Measurements from ENCODE around the gene TIMM13.
"Not testable (repeated sequence)": the region's sequence is repeated elsewhere in the genome, so short reads cannot be mapped to it uniquely, and the experiment has no call there.

TIMM13 gene

GRCh38 chr19:2413159-2413558, 14.2 kb downstream of the TIMM13 start:
- DNase-seq, result no peak

DNA sequence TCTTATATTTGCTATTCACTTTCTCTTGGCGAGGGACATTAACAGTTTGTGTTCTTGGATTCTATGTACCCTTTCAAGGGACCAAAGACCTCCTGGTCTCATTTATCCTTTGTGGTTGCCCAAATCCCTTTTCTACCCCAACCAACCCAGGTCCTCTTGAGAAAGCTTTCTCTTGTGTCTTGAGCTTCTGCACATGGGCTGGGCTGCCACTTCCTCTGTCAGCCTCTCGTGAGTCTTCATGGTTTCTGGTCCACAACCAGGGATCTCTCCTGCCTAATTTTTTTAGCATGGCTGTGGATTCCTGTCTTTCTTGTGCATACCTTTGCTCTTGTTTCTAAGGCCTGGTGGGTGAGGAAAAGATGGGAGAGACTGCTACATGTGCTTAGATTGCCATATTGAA, 14.9 kb downstream of the TIMM13 start:
- DNase-seq, result no peak

DNA sequence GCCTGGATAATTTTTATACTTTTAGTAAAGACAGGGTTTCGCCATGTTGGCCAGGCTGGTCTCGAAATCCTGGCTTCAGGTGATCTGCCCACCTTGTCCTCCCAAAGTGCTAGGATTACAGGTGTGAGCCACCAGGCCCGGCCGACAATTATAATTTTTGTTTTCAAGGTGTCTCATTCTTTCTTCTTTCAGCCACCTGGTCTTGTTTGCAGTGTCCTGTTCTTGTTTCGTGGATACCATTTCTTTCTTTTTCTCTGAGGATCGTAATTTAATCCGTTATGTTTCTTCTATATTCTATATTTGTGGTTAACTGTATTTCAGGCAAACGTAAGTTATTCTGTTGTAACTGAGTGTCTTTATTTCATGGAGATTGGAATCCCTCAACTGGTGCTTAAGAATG, 15.7 kb downstream of the TIMM13 start:
- no peak for DNase-seq

GRCh38 chr19:2410023-2410422, 17.4 kb downstream of the TIMM13 start:
- no peak for DNase-seq

DNA sequence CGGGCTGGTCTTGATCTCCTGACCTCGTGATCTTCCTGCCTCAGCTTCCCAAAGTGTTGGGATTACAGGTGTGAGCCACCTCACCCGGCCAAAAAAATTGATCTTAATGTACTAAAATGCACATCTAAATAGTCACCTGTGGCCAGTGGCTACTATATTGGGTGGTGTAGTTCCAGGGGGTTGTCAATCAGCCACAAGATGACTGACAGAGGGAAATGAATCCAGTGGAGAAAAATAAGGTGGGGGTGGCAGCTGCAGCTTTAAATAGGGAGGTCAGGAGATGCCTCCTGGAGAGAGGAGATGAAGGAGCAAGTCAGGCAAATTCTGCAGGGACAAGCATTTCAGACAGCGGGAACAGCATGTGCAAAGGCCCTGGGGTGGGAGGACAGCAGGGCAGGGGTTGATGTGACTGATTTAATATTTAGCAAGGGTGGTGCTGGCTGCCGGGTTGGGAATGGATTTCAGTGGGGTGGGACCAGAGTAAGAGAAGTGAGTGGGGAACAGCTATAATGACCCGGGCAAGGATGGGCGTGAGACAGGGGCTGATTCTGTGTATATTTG, 18.0 kb downstream of the TIMM13 start:
- no peak for DNase-seq

- DNase-seq, result no peak
Measured at GRCh38 chr19:2408247-2408646, 19.1 kb downstream of the TIMM13 start.

DNA sequence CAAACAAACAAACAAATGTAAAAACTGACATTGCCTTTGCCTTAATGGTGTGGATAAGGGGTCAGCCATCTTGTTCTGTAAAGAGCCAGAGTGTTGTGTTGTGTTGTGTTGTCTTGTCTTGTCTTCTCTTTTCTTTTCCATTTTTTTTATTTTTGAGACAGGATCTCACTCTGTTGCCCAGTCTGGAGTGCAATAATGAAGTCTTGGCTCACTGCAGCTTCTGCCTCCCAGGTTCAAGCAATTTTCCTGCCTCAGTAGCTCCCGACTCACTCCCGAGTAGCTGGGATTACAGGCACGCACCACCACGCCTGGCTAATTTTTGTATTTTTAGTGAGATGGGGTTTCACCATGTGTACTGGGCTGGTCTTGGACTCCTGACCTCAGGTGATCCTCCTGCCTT, 27.8 kb downstream of the TIMM13 start:
- DNase-seq, result no peak

DNA sequence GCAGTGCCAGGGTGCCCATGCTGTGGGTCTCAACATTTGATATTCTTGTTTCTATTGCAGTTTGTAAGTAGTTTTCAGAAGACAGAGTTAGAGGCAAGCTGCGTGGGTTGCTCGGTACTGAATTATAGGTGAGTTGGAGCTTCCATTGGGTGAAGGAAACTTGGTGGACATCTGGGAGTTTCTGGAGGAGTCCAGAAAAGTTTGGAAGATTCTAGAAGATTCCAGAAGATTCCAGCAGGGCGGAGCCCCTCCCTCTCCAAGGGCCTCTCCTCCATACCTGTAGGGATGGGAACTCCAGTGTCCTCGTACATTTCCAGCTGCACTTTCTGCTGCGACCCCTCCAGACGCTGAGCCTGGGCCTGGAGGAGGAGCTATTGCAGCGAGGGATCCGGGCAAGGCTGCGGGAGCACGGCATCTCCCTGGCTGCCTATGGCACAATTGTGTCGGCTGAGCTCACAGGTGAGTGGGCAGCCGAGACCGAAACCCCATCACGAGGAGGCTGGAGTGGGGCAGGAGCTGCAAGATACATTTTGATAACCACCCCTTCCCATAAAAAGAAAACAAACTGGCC, 28.6 kb downstream of the TIMM13 start:
- no peak for DNase-seq

DNA sequence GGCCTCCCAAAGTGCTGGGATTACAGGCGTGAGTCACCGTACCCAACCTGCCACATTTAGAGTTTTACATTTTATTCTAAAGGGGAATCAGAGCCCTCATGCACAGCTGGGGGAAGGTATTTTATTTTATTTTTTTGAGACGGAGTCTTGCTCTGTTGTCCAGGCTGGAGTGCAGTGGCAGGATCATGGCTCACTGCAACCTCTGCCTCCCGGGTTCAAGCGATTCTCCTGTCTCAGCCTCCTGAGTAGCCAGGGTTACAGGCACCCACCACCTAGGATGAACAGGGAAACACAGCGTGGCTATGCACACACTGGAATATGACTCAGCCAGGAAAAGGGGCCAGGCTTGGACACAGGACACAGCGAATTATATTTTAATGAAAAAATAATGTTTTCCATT, 30.2 kb downstream of the TIMM13 start:
- not testable (repeated sequence) for DNase-seq

DNA sequence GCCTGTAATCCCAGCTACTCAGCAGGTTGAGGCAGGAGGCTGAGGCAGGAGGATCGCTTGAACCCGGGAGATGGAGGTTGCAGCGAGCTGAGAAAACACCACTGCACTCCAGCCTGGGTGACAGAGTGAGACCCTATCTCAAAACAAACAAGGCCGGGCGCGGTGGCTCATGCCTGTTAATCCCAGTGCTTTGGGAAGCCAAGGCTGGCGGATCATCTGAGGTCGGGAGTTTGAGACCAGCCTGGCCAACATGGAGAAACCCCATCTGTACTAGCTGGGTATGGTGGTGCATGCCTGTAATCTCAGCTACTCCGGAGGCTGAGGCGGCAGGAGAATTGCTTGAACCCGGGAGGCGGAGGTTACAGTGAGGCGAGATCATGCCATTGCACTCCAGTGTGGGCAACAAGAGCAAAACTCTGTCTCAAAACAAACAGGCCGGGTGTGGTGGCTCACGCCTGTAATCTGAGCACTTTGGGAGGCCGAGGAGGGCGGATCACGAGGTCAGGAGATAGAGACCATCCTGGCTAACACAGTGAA, 32.0 kb downstream of the TIMM13 start:
- not testable (repeated sequence) for DNase-seq

- DNase-seq, result peak in 1 of 14 donors; percentile 11
Measured at GRCh38 chr19:2394442-2395292, 32.7 kb downstream of the TIMM13 start.

- peak in 1 of 14 donors; percentile 37 for DNase-seq
Measured at GRCh38 chr19:2394054-2394441, 33.3 kb downstream of the TIMM13 start.

GRCh38 chr19:2392899-2393298, 34.5 kb downstream of the TIMM13 start:
- not testable (repeated sequence) for DNase-seq

- no peak for DNase-seq
Measured at GRCh38 chr19:2392366-2392765, 35.0 kb downstream of the TIMM13 start.

DNA sequence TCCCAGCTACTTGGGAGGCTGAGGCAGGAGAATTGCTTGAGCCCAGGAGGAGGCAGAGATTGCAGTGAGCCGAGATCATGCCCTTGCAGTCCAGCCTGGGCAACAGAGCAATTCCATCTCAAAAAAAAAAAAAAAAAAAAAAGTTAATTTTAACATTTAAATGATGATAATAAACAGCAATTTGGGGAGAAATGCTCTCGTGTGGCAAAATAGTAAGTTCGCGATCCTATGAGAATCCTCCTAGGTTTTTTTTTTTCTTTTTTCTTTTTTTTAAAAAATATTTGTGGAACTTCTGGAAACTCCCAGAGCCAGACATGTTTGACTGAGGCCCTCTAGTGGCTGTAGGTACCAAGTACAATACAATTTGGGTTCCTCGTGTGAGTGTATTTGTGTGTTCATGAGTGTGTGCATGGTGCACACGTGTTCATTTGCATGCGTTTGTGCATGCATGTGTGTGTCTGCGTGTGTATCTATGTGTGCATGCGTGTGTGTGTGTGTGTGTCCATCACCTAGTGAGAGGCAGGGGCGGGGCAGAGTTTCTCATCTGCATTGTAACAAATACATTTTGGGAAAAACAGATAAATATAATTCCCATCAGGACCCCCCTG, 36.2 kb downstream of the TIMM13 start:
- DNase-seq, result peak in 6 of 14 donors; percentile 3 to 31 (median 8)

- no peak for DNase-seq
Measured at GRCh38 chr19:2389594-2389993, 37.8 kb downstream of the TIMM13 start.

- DNase-seq, result no peak
Measured at GRCh38 chr19:2387367-2388288, 39.8 kb downstream of the TIMM13 start.

- no peak for DNase-seq
Measured at GRCh38 chr19:2385053-2385721, 42.2 kb downstream of the TIMM13 start.

- DNase-seq, result no peak
Measured at GRCh38 chr19:2382530-2383222, 44.7 kb downstream of the TIMM13 start.

- peak in 13 of 14 donors; percentile 10 to 89 (median 73) for DNase-seq
Measured at GRCh38 chr19:2381148-2381820, 46.1 kb downstream of the TIMM13 start.
